T-cell (primary cell): Measurements from ENCODE around the gene ARSG. TPM values are rescaled to one million over a fixed set of nuclear protein-coding genes. Genes with fewer than 3 reads are reported as not detected.
"Not testable (repeated sequence)": the region's sequence is repeated elsewhere in the genome, so short reads cannot be mapped to it uniquely, and the experiment has no call there.

ENCODE experiments used
- ATAC-seq, 4 experiments: fragments of 200-7000 bp in 3 of 4; fragments of 150-1000 bp in 1 of 4; cut with Tn5 transposase; replicated peaks in 1 of 4; 1 replicate in 3 of 4; 2 replicates in 1 of 4; pipeline ENCODE4 v1.10.0; 2021; ENCODE audit warnings: moderate library complexity in 3 of 4, mild to moderate bottlenecking in 2 of 4, moderate number of reproducible peaks in 1 of 4
- CTCF ChIA-PET, 2 donors: fragments of 300-600 bp; sonication (Branson Sonifier 250); formaldehyde crosslinking; loops; one replicate each; lab custom pipeline; 2022; ENCODE audit warnings: antibody characterized with exemption in 2 of 2; lab: Charles Lee
- POLR2A ChIA-PET, 2 donors: fragments of 300-600 bp; sonication (Branson Sonifier 250); formaldehyde crosslinking; loops; one replicate each; lab custom pipeline; 2022; ENCODE audit warnings: antibody characterized with exemption in 2 of 2; lab: Charles Lee
- DNase-seq, 35 experiments: peaks; one replicate each; pipeline versions ENCODE4 v3.0.0 to v3.0.0-alpha.2; 2013 to 2023
- H3K27ac ChIP-seq: one replicate; pipeline ENCODE4 v1.5.1; 2013; ENCODE audit warnings: low read length
- H3K27me3 ChIP-seq, 2 experiments: replicated peaks in 1 of 2; 1 replicate in 1 of 2; 2 replicates in 1 of 2; pipeline versions ENCODE4 v1.6.1 to v1.7.0; 2013; ENCODE audit warnings: low read length in 1 of 2, mixed read lengths in 1 of 2; ENCODE audit not compliant: control insufficient read depth in 2 of 2, insufficient read depth in 2 of 2; ENCODE audit errors: extremely low read depth in 1 of 2
- H3K36me3 ChIP-seq, 2 donors: 1 replicate in 1 of 2; 2 replicates in 1 of 2; pipeline versions ENCODE4 v1.6.1 to v1.7.0; 2013; ENCODE audit warnings: low read length in 1 of 2; ENCODE audit not compliant: control insufficient read depth in 2 of 2, insufficient read depth in 1 of 2; ENCODE audit errors: extremely low read depth in 1 of 2
- H3K4me1 ChIP-seq, 2 experiments: 1 replicate in 1 of 2; 2 replicates in 1 of 2; pipeline versions ENCODE4 v1.6.1 to v1.7.0; 2013; ENCODE audit warnings: low read length in 2 of 2, mixed read lengths in 1 of 2; ENCODE audit not compliant: insufficient read depth in 2 of 2, control insufficient read depth in 1 of 2; ENCODE audit errors: extremely low read depth in 1 of 2
- H3K4me3 ChIP-seq, 2 donors: 1 replicate in 1 of 2; 2 replicates in 1 of 2; pipeline versions ENCODE4 v1.5.1 to v1.7.0; 2013; ENCODE audit warnings: mild to moderate bottlenecking in 2 of 2, low read length in 1 of 2, moderate library complexity in 1 of 2; ENCODE audit not compliant: control insufficient read depth in 1 of 2; ENCODE audit errors: extremely low read depth in 1 of 2
- H3K9me3 ChIP-seq: 2 replicates; pipeline ENCODE4 v1.7.0; 2013
- H3K27ac Mint-ChIP-seq, 2 donors: one replicate each; pipeline ENCODE4 v1.8.0; 2020 to 2021; ENCODE audit warnings: mild to moderate bottlenecking in 2 of 2, mixed read lengths in 2 of 2
- H3K27me3 Mint-ChIP-seq, 2 donors: one replicate each; pipeline ENCODE4 v1.8.0; 2021 to 2022; ENCODE audit warnings: mixed read lengths in 2 of 2
- H3K36me3 Mint-ChIP-seq: one replicate; pipeline ENCODE4 v1.8.0; 2021; ENCODE audit warnings: mixed read lengths
- H3K4me1 Mint-ChIP-seq, 3 donors: one replicate each; pipeline ENCODE4 v1.8.0; 2020 to 2022; ENCODE audit warnings: mixed read lengths in 3 of 3, mild to moderate bottlenecking in 1 of 3
- H3K4me3 Mint-ChIP-seq, 3 donors: one replicate each; pipeline ENCODE4 v1.8.0; 2020 to 2022; ENCODE audit warnings: mild to moderate bottlenecking in 3 of 3, mixed read lengths in 3 of 3, moderate library complexity in 3 of 3
- H3K9me3 Mint-ChIP-seq, 3 donors: one replicate each; pipeline ENCODE4 v1.8.0; 2020 to 2022; ENCODE audit warnings: mixed read lengths in 3 of 3
- WGBS: methylation state at CpG from one replicate; pipeline ENCODE4 v1.1.5; 2013; ENCODE audit warnings: missing lambda C conversion rate; ENCODE audit not compliant: insufficient coverage; 5-methylcytosine and 5-hydroxymethylcytosine counted together
- total RNA-seq, 35 experiments: library from RNA in 6 of 35; stranded (reverse) in 6 of 35; fragments of 120-200 nt in 1 of 35; gene quantifications; one replicate each; pipeline versions ENCODE4 v1.2.1 to v1.2.4 and lab custom pipeline; 2013 to 2026

ARSG gene
- total RNA-seq, 5 donors from 2014 or later (not counting 1 experiment from before 2014, with no cell fraction given): 14.5 to 22.9 (median 17.8) TPM

GRCh38 chr17:68309066-68309670 is 17.9 kb downstream of the ARSG start:
- H3K9me3 Mint-ChIP-seq, CTCF ChIA-PET, DNase-seq, H3K4me3 Mint-ChIP-seq, H3K27ac ChIP-seq, H3K4me3 ChIP-seq, H3K9me3 ChIP-seq, H3K27me3 Mint-ChIP-seq, POLR2A ChIA-PET, H3K27ac Mint-ChIP-seq, H3K27me3 ChIP-seq, ATAC-seq, H3K36me3 ChIP-seq: not testable (repeated sequence)
- peaks cover 53 to 57% (median 54%) of the 10 kb centered on the region in 3 donors for H3K4me1 Mint-ChIP-seq
- H3K36me3 Mint-ChIP-seq: peaks cover 14% of the 10 kb centered on the region
- WGBS: 96% methylated on average over 23 of the region's 28 CpGs
- H3K4me1 ChIP-seq: peaks cover 6 to 43% of the 10 kb centered on the region in 2 experiments

GRCh38 chr17:68310152-68310551 is 18.9 kb downstream of the ARSG start:
- Mint-ChIP-seq H3K36me3 (peaks cover 14% of the 10 kb centered on the region), H3K27me3 (no peaks in the 10 kb centered on the region), H3K27ac (peak overlapping the region; percentile 23 to 44), H3K9me3 (no peaks in the 10 kb centered on the region), H3K4me1 (peaks cover 59 to 65% (median 60%) of the 10 kb centered on the region in 3 donors), H3K4me3 (no peak overlapping the region)
- peaks cover 0 to 2% of the 10 kb centered on the region in 2 donors for H3K36me3 ChIP-seq
- ATAC-seq: peak; percentile 71 to 90 (median 84)
- no peak overlapping the region for H3K27ac ChIP-seq
- H3K9me3 ChIP-seq: no peaks in the 10 kb centered on the region
- H3K4me3 ChIP-seq: no peak overlapping the region
- ChIA-PET CTCF (no interaction called here), POLR2A (no interaction called here)
- H3K27me3 ChIP-seq: no peaks in the 10 kb centered on the region
- peak in 3 of 35 experiments; percentile 26 to 44 (median 31) for DNase-seq
- WGBS: 60% methylated on average over 1 of the region's 8 CpGs
- peaks cover 11 to 53% of the 10 kb centered on the region in 2 experiments for H3K4me1 ChIP-seq

- ATAC-seq (peak; percentile 71 to 79 (median 78)), DNase-seq (peak in 20 of 35 experiments; percentile 7 to 43 (median 16))
- CTCF ChIA-PET: interaction anchor here in 1 of 2 donors (0.6 to 1.1 kb wide), 4 partner anchors 12 to 956 kb away, joined by 3 to 7 read pairs (median 4); no protein-coding TSS in a partner anchor
- 50% methylated on average over 2 of the region's 8 CpGs for WGBS
- Mint-ChIP-seq H3K36me3 (no peaks in the 10 kb centered on the region), H3K27ac (peak overlapping the region; percentile 68 to 89), H3K4me3 (peak overlapping the region in 2 of 3 donors; percentile 38 to 57), H3K4me1 (peaks cover 72 to 84% (median 80%) of the 10 kb centered on the region in 3 donors), H3K27me3 (no peaks in the 10 kb centered on the region), H3K9me3 (no peaks in the 10 kb centered on the region)
- POLR2A ChIA-PET: interaction anchor here (0.6 to 0.7 kb wide), 4 partner anchors 13 to 126 kb away, joined by 3 to 5 read pairs (median 3); no protein-coding TSS in a partner anchor
- no peak overlapping the region for H3K4me3 ChIP-seq
- H3K4me1 ChIP-seq: peaks cover 13 to 67% of the 10 kb centered on the region in 2 experiments
- H3K9me3 ChIP-seq: no peaks in the 10 kb centered on the region
- no peaks in the 10 kb centered on the region for H3K36me3 ChIP-seq
- H3K27ac ChIP-seq: peak overlapping the region; percentile 49
- no peaks in the 10 kb centered on the region for H3K27me3 ChIP-seq
Measured at GRCh38 chr17:68314916-68315535, 23.7 kb downstream of the ARSG start.

- Mint-ChIP-seq H3K36me3 (no peaks in the 10 kb centered on the region), H3K27ac (peak overlapping the region; percentile 52 to 81), H3K27me3 (no peaks in the 10 kb centered on the region), H3K9me3 (no peaks in the 10 kb centered on the region), H3K4me1 (peaks cover 65 to 80% (median 77%) of the 10 kb centered on the region in 3 donors), H3K4me3 (peak overlapping the region in 1 of 3 donors; percentile 41)
- WGBS: 97% methylated on average over 4 of the region's 4 CpGs
- CTCF ChIA-PET: interaction anchor here in 1 of 2 donors (0.9 kb wide), 1 partner anchor 13 kb away, joined by 3 read pairs; no protein-coding TSS in a partner anchor
- H3K36me3 ChIP-seq: no peaks in the 10 kb centered on the region
- H3K9me3 ChIP-seq: no peaks in the 10 kb centered on the region
- POLR2A ChIA-PET: interaction anchor here in 1 of 2 donors (0.5 to 0.6 kb wide), 2 partner anchors 15 to 64 kb away, joined by 3 to 5 read pairs; no protein-coding TSS in a partner anchor
- peaks cover 9 to 58% of the 10 kb centered on the region in 2 experiments for H3K4me1 ChIP-seq
- H3K4me3 ChIP-seq: no peak overlapping the region
- H3K27ac ChIP-seq: no peak overlapping the region
- no peak for ATAC-seq
- no peak for DNase-seq
- no peaks in the 10 kb centered on the region for H3K27me3 ChIP-seq
Measured at GRCh38 chr17:68315930-68316329, 24.6 kb downstream of the ARSG start.

- H3K36me3 ChIP-seq: no peaks in the 10 kb centered on the region
- Mint-ChIP-seq H3K27me3 (no peaks in the 10 kb centered on the region), H3K36me3 (peaks cover 6% of the 10 kb centered on the region), H3K9me3 (no peaks in the 10 kb centered on the region), H3K4me1 (peaks cover 53 to 71% (median 66%) of the 10 kb centered on the region in 3 donors), H3K4me3 (peak overlapping the region in 1 of 3 donors; percentile 41), H3K27ac (no peak overlapping the region)
- no peaks in the 10 kb centered on the region for H3K9me3 ChIP-seq
- no peak overlapping the region for H3K4me3 ChIP-seq
- ChIA-PET POLR2A (no interaction called here), CTCF (interaction anchor here (0.6 to 1.4 kb wide), 4 partner anchors 13 to 81 kb away, joined by 3 to 6 read pairs (median 3); no protein-coding TSS in a partner anchor)
- H3K27ac ChIP-seq: no peak overlapping the region
- DNase-seq (no peak), ATAC-seq (no peak)
- WGBS: 68% methylated on average over 5 of the region's 6 CpGs
- H3K27me3 ChIP-seq: no peaks in the 10 kb centered on the region
- H3K4me1 ChIP-seq: peaks cover 9 to 50% of the 10 kb centered on the region in 2 experiments
Measured at GRCh38 chr17:68317458-68317857, 26.2 kb downstream of the ARSG start.
